ENCODE measurements around the gene LHFPL3.

- TF ChIP-seq CTCF (IDR thresholded peaks at IDR 0.05) (no peak), EZH2phosphoT487 (IDR thresholded peaks at IDR 0.05) (no peak)
These were observed 462.0 kb downstream of the LHFPL3 start for GRCh38 chr7:104790440-104790839.
